Stimulated activated CD8-positive, alpha-beta memory T cell treated with anti-CD3 and anti-CD28 coated beads, Interleukin-7, amount 100 ng/mL, for 1 hour (primary cell): ENCODE data around the gene RUNX1.
"Not testable (repeated sequence)": the region's sequence is repeated elsewhere in the genome, so short reads cannot be mapped to it uniquely, and the experiment has no call there.

Experiments
- DNase-seq, 2 donors: peaks; one replicate each; pipeline ENCODE4 v3.0.0-alpha.2; 2020; ENCODE audit warnings: low read depth in 2 of 2

The RUNX1 gene

DNA sequence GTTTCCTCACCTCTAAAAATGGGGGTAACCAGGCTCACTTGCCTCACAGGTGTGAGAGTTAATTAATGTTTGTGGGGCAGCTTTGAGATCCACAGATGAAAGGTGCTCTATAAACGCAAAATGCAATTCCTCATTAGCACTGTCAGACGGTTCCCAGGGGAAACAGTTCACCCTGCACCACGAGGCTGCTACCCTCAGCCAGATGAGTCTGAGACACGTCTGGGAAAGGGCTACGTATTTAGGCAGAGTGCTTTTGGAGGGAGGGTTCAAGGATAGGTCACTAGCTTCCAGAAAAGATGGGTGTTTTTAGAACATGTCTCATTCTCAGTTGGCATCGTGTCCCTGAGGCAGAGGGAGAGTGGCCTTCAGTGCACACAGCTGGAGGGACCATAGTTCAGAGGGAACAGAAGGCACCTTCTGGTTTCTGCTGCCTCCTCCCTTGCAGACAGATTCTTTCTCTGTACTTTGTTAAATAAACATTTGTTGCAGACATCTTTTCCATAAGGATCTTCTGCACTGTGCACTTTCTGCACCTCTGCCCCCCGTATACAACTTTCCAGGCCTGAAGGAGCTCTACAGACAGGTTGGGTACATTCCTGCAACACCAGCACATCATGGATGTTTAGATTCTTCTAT lies 240.4 kb downstream of the RUNX1 start:
- no peak for DNase-seq

DNA sequence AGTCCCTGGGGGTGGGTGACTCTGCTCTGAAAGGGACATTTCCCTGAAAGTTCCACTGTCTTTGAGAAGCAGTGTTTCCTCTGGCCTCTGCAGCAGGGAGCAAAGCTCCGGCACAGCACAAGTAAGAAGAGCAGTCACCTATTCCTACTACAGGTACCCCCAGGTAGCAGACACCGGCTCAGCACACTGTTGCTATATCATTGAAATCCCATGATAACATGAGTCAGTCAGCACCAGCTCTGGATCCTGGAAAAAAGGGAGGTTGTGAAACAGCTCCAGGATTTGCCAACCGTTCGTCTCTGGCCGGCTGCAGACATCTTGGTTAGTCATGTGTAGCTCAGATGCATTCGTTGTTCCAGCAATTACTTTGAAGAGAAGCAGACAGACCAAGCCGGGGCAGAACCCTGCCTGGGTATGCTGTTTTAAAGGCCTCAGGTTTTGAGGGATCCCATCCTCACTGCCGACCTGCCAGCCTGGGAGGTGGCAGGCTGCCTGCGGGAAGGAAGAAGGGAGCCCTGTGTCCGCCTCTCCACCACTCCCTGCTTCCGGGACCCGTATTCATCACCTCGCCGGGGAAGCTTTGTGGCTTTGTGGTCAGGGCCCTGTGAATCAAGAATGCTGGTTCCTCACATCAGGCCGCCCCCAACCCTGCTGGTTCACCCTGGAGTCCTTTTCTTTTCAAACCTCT lies 241.1 kb downstream of the RUNX1 start:
- DNase-seq = peak; percentile 16 to 23

DNA sequence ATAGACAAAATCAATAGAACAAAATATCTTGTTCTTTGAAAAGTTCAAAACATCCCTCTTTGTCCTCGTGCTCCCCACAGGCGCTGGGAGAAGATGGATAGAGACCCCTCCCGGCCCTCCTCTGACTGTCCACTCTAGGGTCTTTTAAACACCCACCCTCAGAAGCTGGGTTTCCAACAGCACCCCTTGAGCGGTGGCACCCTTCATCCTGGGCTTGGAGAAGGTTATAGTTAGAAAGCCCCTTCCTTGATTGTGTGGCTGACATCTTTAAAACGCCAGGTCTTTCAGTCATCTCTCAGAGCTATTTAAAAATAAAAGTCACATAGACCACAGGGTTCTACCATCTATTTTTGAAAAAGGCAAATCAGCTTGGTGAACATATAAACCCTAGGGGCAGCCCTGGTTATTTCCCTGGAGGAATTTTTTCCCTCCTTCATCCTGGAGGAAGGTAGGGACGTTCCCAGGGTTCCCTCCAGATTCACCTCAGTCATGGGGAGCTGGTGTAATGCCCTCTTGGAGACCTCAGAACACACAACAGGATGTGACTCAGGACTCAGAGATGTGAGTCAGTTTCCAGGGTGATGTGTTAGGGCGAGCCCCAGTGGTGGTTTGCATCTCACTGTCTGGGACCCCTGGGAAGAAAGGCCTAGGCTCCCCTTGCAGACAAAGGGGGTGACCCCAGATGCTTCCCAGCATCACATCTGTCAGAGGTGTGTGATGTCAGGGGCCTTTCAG lies 241.8 kb downstream of the RUNX1 start:
- peak; percentile 21 to 37 for DNase-seq

DNA sequence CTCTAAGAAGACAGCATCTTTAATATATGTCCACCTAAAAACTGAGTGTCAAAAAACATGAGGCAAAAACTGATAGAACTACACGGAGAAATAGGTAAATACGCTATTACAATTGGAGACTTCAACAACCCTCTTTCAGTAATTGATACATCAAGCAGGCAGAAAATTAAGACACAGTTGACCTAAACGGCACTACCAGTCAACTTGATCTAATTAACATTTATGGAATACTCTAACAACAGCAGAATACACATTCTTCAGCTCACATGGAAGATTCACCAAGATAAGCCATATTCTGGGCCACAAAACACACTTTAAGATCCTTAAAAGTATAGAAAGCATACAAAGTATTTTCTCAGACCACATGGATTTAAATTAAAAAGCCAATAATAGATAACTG lies 242.7 kb downstream of the RUNX1 start:
- no peak for DNase-seq

DNA sequence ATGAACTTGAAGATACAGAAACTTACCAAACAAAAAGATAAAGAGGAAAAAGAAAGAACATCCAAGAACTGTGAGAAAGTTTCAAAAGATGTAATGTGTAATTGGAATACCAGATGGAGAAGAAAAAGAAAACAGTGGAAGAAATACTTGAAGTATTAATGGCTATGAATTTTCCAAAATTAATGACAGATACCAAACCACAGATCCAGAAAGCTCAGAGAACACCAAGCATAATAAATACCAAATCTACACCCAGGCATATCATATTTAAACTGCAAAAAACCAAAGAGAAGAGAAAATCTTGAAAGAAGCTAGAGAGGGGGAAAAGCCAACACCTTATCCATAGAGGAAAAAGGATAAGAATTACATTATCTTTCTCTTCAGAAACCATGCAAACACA lies 243.9 kb downstream of the RUNX1 start:
- DNase-seq = no peak

DNA sequence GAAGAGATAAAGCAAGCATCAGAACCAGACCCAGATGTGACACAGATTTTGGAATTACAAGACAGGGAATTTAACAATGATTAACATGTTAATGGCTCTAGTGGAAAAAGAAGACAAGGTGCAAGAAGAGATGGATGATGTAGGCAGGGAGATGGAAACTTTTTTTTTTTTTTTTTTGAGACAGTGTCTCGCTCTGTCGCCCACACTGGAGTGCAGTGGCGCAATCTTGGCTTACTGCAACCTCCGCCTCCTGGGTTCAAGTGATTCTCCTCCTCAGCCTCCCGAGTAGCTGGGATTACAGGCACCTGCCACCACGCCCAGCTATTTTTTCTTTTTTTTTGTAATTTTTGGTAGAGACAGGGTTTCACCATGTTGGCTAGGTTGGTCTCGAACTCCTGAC lies 244.5 kb downstream of the RUNX1 start:
- not testable (repeated sequence) for DNase-seq

DNA sequence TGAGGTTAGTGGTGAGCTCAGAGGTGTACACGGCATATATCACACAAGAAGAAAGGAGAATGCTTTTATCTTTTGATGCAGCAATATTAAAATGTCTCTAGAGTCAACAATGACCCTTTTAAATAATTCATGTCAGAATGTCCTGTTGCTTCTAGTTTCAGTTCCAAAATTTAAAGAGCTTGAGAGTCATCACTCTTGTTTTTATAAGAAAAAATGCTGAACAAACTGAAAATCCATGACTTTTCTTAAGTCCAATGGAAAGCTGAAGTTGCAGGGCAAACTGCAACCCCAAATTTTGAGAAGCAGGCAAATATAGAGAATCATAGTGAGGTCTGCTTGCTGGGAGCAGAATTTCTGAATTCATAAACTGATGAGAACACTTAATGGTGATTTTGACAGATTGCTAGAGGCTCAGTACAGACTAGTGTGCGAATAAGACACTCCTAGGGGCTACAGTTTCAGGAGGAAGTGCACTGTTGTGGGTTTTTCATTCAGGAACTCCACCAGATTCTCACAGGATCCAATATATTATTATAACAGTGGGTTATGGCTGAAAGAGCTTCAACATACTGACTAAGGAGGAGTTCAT lies 245.2 kb downstream of the RUNX1 start:
- DNase-seq = no peak

DNA sequence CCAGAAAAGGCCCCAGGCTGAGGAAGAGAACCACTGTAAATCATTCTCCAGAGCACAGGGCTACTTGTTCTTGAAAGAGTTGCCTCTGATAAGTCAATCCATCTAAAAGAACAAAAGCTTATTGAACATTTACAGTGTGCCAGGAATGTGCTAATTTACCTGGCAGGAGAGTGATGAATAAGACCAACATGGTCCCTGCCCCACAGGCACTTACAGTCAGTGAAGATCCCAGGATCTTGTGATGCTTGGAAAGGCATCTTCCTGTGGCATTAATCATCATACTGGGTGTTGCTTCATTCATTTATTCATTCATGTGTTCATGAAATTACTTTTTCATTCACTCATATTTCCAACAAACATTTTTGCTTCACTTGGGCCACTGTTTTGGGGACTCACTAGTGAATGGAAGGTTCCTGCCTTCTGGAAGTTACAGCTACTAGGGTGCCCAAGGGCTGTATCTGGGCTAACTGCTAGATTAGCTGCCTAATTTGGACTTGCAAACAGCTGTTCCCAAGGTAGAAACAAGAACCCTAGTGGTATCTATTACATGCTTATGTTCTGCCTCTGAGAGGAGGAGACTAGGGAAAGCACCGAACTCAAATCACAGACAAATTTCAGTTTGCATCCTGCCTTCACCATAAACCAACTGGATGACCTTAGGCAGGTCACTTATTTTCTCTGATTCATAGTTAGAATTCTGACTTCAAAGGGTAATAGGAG lies 246.8 kb downstream of the RUNX1 start:
- DNase-seq = no peak

DNA sequence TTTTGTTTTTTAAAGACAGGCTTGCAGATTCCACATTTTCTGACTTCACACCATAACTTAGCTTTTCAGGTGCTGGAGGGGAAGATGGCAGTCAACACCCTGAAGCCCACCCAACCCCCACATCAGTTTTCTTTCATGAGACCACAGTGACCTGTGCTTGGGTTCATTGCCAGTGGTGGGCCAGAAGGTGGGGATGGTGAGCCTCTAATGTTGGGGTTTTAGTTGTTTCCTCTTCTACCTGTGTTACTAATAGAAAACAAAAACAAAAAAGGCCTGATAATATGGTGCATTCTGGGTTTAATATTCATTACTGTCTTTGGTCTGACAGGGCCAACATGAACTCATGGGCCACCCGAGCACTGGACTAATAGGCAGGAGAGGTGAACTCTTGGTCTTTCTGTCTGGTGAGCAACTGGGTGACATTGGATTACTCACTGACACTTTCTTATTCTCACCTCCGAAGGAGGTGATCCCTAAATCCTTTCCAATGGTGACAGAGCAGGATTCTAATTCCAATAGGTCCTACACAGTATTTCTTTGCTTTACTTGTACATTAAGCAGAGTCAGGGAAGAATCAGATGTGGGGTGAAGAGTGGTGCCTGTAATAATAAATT lies 247.5 kb downstream of the RUNX1 start:
- DNase-seq = no peak

DNA sequence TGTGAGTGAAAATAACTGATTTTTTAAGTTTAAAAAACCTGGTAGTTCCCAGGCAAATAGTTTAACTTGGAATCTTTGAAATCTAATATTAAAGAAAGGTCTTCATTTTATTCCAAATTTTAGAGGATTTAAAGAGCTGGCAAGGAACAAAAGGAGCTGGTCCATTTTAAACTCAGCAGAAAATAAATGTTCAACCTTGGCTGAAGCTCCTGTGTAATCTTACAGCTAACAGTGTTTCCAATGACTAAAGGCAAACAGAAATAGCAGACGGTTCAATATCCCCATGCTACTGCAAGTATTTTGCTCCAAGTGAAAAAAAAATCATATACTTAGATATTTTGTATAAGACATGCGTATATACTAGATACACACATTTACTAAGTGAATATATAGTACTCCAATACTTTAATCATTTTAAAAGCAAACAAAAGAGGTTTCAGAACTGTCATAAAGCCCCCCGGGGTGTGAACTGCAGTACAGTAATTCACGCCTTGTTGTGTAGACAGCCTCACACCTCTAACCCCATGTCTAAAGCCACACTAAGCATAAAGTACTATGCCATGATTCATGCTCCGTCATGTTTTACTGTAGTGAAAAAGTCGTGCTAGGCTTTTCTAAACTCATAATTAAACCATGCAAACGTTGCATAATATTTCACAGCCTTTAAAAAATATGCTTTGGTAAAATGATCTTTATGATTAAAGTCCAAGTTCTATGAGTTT lies 248.1 kb downstream of the RUNX1 start:
- DNase-seq = no peak

DNA sequence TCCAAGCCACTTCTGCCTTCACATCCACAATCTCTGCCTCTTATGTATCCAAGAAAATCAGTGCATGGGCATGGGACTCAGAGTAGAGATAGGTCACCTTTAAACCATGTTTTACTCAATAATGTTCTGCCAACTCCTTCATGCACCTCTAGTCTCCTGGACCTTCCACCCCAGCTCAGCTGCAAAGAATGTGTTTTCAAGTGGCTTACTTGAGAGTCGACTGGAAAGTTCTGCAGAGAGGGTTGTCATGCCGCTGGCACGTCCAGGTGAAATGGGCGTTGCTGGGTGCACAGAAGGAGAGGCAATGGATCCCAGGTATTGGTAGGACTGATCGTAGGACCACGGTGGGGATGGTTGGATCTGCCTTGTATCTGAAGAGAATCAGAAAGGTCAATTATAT lies 250.0 kb downstream of the RUNX1 start:
- DNase-seq = no peak

DNA sequence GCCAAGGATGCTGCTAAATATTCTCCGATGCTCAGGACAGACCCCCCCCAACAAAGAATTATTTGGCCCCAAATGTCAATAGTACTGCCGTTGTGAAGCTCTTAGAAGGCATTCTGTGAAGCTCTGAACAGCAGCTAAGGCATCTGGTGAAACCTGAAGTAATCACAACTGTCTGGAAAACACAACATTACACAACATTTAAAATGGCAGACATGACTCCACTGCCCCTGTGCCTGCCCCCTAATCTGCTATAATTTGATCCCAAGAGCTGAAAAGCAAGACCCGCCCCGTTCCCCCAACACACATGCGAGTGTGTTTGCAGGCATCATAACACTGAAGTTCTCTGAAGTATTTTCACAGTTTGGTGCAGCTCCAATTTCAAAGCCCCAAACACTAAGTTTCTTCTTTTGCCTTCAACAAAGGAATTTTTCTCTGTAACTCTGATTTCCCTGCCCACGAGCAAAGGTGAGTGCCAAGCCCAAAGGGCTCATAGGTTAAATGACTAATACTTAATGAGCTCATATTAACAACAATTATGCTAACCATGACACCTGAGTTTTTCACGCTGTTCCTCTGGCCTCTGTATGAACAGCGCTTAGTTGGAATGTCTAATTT lies 251.1 kb downstream of the RUNX1 start:
- no peak for DNase-seq

DNA sequence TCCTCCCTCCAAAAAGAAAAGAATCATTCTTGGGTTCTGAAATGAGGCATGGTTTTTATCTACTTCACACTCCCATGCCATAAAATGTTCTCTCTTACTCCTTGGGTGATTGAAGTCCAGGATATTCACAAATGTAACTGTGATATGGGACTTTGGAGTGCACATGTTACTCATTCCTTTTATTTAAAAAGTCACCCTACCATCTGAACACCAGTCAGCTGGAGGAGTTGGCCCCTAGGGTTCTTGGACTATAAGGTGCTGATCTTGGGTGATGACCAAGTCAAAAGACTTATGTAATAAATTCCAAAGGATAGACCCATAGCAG lies 251.9 kb downstream of the RUNX1 start:
- no peak for DNase-seq

DNA sequence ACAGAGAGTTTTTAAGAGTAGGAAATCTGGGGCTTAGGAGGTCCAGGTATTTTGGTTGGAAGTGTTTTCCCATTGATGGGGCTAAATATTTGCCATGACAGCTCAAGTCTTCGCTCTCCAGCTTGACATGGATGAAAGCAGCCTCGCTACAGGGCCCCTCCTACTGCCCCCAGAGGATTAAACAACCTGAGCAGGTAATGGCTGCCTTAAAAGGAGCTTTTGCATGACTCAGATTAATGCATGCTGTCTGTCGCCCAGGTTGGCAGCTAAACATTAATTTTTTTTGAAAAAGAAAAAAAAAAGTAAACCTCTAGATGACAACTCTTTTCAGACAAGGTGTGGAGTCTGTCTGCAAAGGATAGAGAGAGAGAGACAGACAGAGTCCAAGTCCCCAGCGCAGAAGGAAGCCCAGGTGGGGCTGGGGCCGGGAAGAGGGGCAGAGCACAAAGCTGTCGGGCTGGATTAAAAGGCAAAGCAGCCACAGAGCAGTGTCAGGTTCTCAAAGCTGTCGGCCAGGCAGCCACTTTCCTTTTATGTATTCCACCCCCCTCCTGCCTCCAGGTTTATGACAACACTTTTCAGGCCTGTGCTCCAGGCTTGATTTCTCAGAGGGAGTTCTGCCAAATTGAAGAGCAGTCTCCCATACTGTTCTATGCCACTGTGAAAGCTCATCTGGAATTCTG lies 252.4 kb downstream of the RUNX1 start:
- no peak for DNase-seq

DNA sequence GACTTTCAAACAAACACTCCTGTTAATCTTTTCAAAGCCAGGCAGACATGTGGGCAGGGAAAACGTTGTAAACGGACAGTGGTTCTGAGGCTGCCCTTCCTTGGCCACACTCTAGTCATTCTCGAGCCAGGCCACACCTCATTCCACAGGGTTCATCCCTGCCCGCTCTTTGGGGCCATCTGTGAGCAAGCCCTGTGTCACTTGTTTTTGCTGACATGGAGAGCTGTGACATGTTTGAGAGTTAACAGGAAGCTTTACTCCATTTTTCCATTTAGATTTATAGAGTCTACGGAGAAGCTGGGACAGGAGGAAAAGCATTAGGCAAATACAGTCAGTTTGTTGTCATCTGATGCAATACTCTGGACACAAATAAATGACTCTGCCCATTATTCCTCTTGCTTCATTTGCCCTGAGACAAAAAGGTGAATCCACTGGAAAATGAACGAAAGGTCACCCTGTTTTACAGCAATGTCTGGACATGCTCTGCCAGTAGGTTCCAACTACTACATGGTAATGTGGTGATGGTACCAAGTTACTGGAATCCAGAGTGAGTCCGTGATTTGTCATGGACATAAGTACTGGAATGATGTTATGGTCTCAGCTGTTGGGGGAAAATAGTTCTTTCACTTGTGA lies 253.4 kb downstream of the RUNX1 start:
- DNase-seq = no peak

DNA sequence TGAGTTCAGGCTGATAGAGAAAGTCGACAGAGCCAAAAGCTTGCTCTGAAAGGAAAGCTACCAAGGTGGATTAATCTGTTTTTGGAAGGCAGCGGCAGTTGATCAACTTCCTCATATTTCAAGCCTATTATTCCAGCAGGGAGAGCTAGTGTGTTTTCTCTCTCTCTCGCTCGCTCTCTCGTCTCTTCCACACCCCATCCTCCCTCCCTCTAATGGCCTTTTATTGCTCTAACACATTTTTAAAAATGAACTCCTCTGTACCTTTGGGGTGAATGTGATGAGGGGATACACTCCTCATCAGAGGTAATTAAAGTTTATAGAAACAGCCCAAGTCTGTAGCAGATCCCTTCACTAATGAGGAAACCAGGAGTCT lies 253.9 kb downstream of the RUNX1 start:
- no peak for DNase-seq

DNA sequence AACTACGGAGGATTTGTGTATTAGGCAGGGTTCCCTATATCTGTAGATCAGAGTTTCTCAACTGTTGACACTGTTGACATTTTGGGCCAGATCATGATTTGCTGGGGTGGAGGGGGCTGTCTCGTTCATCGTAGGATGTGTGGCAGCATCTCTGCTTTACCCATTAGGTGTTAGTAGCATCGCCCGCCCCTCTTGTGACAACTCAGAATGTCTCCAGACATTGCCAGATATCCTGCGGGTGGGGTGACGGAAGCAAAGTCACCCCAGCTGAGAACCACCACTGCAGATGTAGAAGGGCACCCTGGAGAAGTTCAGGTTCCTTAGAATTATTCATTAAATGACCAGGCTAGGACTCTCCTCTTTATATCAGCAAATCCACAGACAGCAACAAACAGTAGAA lies 254.4 kb downstream of the RUNX1 start:
- DNase-seq = no peak

DNA sequence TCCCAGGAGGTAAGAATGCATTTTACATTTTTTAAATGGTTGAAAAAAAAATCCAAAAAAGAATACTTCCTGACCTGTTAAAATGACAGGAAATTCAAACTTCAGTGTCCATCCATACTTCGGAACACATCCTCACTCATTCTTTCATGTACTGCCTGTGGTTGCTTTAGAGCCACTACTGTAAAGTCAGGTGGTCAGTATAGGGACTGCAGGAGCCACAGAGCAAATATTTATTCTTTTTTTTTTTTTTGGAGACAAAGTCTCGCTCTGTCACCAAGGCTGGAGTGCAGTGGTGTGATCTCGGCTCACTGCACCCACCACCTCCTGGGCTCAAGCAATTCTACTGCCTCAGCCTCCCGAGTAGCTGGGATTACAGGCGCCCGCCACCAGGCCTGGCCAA lies 255.6 kb downstream of the RUNX1 start:
- DNase-seq = no peak

DNA sequence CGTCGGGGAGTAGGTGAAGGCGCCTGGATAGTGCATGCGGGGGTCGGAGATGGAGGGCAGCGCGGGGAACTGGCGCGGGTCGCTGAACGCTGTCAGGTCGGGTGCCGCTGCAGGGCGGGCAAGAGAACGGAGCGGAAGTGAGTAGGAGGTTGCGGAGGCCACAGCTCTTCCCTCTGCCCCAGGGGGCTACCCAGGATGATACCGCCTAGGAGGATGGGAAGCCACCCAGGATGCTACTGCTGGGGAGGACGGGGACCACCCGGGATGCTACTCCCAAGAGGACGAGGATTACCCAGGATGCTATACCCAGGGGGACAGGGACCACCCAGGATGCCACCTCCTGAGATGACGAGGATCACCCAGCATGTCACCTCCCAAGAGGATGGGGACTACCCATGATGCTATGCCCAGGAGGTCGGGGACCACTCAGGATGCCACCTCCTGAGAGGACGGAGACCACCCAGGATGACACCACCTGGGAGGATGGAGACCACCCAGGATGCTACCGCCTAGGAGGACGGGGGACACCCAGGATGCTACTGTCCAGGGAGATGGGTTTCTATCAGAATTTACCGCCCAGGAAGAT lies 256.5 kb downstream of the RUNX1 start:
- DNase-seq = no peak
